ENCODE measurements around the gene ZNF532.

GRCh38 chr18:58886431-58886830 lies 21.8 kb downstream of the ZNF532 start:
- TF ChIP-seq CTCF (optimal IDR thresholded peaks at IDR 0.05 in 1 of 3, IDR thresholded peaks at IDR 0.05 in 1 of 3, conservative IDR thresholded peaks at IDR 0.05 in 1 of 3; ENCODE audit: extremely low read depth in 1 of 3, insufficient read depth in 2 of 3, low read length in 3 of 3) (no peak), EZH2 (IDR thresholded peaks at IDR 0.05; ENCODE audit: low read length) (no peak)

All from keratinocyte (primary cell).